ENCODE measurements around the gene PRDM16. TPM values are rescaled to one million over a fixed set of nuclear protein-coding genes. Genes with fewer than 3 reads are reported as not detected.

Gene PRDM16
- total RNA-seq, 1 experiment from 2014 or later: 0.17 TPM

- no peak overlapping the region for H2BK15ac ChIP-seq (ENCODE audit: low read depth, low read length)
Measured at GRCh38 chr1:3081171-3081683, 12.2 kb downstream of the PRDM16 start.

More at GRCh38 chr1:3081171-3081683, 12.2 kb downstream of the PRDM16 start:
- Histone ChIP-seq H2AK5ac (ENCODE audit: insufficient read length, low read length) (no peak overlapping the region), H3K14ac (ENCODE audit: insufficient read depth, low read length) (no peak overlapping the region), H3K27me3 (ENCODE audit: insufficient read depth, low read length) (no peaks in the 10 kb centered on the region), H3K27ac (ENCODE audit: insufficient read length, low read depth, low read length) (no peak overlapping the region), H4K8ac (replicated peaks; ENCODE audit: insufficient read length, low read depth, low read length) (no peak overlapping the region), H3K4me2 (ENCODE audit: insufficient read depth, insufficient read length, low read length) (no peak overlapping the region), H2AFZ (ENCODE audit: low read length) (no peak overlapping the region), H3K23me2 (ENCODE audit: insufficient read length, low read depth, low read length, poor library complexity, severe bottlenecking) (no peaks in the 10 kb centered on the region), H3K23ac (ENCODE audit: insufficient read length, low read depth, low read length) (no peak overlapping the region), H4K91ac (ENCODE audit: insufficient read length, low read depth, low read length) (no peak overlapping the region), H3T11ph (ENCODE audit: low read length) (no peak overlapping the region), H3K9me3 (ENCODE audit: control insufficient read depth, low read depth, low read length) (no peaks in the 10 kb centered on the region), H2BK20ac (ENCODE audit: low read depth, low read length, poor library complexity, severe bottlenecking) (no peak overlapping the region), H3K4ac (ENCODE audit: low read depth, low read length) (no peak overlapping the region), H2BK120ac (ENCODE audit: low read depth, low read length, poor library complexity, severe bottlenecking) (no peak overlapping the region), H2BK5ac (ENCODE audit: insufficient read length, low read length) (no peak overlapping the region), H3K18ac (ENCODE audit: insufficient read length, low read depth, low read length) (no peak overlapping the region), H2BK12ac (ENCODE audit: insufficient read length, low read depth, low read length) (no peak overlapping the region), H4K5ac (ENCODE audit: insufficient read length, low read depth, low read length) (no peak overlapping the region), H4K20me1 (ENCODE audit: control insufficient read depth, insufficient read depth, insufficient read length) (no peaks in the 10 kb centered on the region), H3K79me1 (ENCODE audit: insufficient read depth, low read depth, low read length, poor library complexity, severe bottlenecking) (no peaks in the 10 kb centered on the region), H3K56ac (ENCODE audit: insufficient read length, low read depth, low read length) (no peak overlapping the region), H3K4me1 (ENCODE audit: insufficient read depth, low read length) (no peaks in the 10 kb centered on the region), H3K79me2 (ENCODE audit: insufficient read depth, low read length) (no peaks in the 10 kb centered on the region), H3K9ac (ENCODE audit: extremely low read depth, insufficient read length, low read length) (no peak overlapping the region)
- no peak for DNase-seq
- H3K36me3 Mint-ChIP-seq (ENCODE audit: insufficient read depth in 1 of 3, low read depth in 3 of 3): no peaks in the 10 kb centered on the region
- no peak overlapping the region for H3K4me3 Mint-ChIP-seq
- peaks cover 2 to 13% of the 10 kb centered on the region in 2 experiments; a peak in 3 of 4 replicates for H3K4me1 Mint-ChIP-seq
- H3K9me3 Mint-ChIP-seq: no peaks in the 10 kb centered on the region
- H3K27me3 Mint-ChIP-seq (ENCODE audit: low read depth): peaks cover 10% of the 10 kb centered on the region
- no peak for TF ChIP-seq CTCF (conservative IDR thresholded peaks at IDR 0.05)
- no peak overlapping the region for H3K27ac Mint-ChIP-seq
- WGBS (ENCODE audit: extremely low coverage, insufficient read length, low lambda C conversion rate): no CpG with 5 or more reads among the region's 23 CpGs

Data from H9 (cell line).